Brain pericyte (primary cell): ENCODE measurements around the gene MAPK8IP3.

Experiments
- DNase-seq: peaks from one replicate; pipeline ENCODE4 v3.0.0-alpha.2; 2012; ENCODE audit warnings: low read depth, low spot score

Gene MAPK8IP3

DNA sequence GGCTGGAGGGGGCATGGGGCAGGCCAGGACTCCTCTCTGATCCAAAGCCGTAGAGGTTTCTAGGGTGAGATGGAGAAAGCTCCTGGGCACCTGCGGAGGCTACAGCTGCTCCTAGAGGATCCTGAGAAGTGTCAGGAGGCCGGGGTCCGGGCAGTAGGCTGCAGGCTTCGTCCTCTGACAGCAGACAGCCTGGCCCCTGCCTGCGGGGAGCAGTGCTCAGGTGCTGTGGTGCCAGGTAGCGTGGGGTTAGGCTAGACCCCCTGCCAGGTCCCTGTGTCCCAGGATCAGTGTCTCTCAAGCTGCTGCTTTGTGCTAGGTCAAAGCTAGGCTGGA lies 68.4 kb downstream of the MAPK8IP3 start:
- DNase-seq = no peak

DNA sequence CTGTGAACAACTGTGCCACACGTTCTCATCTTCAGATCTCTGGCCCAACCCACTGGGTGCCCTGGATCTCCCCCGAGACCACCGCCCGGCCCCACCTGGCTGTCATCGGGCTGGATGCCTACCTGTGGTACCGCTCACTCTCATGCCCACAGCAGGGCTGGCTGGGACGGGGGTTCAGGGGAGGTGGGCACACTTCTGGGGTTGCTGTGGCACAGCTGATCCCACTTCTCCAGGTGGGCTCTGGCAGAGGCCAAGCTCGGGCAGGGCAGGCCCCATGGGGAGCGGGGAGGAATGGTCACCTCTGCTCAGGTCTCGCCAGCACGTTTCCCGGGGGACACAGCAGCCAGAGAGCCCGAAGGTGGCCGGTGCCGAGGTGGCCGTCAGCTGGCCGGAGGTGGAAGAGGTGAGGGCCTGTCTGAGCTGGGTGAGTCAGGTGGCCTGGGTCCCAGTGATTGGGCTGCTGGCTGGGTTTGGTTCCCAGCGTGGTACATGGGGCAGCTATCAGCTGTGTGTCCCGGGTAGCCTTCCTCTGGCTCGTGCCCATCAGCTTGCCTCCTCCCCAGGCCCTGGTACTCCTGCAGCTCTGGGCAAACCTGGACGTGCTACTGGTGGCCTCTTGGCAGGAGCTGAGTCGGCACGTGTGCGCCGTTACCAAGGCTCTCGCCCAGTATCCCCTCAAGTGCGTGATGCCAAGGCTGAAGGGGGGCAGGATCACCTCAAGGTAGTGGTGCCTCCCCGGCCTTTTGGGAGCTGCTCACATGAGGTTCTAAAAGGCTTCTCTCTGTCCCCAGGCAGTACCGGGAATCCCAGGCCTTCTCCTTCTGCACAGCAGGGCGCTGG lies 69.2 kb downstream of the MAPK8IP3 start:
- no peak for DNase-seq

DNA sequence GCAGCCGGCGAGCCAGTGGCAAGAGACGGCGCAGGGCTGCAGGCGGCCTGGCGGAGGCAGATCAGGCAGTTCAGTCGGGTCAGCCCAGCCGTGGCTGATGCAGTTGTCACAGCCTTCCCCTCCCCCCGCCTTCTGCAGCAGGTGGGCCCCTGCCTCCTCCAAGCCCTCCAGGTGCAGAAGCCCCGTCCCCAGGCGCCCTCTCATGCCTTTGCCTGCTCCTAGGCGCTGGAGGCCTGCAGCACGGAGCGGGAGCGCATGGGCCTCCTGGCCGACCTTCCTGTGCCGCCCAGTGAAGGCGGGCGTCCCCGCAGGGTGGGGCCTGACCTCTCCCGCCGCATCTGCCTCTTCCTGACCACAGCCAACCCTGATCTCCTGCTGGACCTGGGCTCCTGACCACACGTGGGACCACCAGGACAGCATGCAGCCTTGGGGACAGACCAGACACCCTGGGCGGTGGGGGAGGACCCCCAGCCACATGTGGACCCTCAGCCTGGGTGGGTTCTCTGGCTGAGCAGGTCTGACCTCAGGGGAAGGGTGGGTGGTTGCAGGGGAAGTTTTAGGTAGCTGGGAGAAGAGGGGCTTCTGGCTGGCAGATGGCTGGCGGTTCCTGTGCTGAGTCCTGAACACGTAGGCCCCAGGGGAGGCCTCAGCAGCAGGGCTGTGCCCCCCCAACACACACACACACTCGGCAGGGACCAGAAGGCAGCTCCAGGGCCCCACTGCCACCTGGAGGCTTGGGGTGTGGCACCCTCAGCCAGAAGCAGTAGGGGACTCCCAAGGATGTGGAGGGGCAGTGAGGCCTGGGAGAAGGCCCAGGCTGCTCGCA lies 70.1 kb downstream of the MAPK8IP3 start:
- DNase-seq = no peak

DNA sequence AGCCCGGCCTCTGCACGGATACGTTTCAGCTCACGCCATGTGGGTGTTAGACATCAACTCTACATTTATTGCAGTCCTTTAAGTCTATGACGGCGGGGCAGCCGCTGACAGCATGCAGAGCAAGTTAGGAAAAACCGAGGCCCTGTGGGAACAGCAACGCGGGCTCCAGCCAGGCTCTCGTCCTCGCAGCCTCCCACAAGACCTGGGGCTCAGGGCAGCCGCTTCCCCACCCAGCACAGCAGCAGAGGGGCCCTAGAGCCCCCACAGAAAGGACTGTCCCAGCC lies 70.6 kb downstream of the MAPK8IP3 start:
- no peak for DNase-seq

DNA sequence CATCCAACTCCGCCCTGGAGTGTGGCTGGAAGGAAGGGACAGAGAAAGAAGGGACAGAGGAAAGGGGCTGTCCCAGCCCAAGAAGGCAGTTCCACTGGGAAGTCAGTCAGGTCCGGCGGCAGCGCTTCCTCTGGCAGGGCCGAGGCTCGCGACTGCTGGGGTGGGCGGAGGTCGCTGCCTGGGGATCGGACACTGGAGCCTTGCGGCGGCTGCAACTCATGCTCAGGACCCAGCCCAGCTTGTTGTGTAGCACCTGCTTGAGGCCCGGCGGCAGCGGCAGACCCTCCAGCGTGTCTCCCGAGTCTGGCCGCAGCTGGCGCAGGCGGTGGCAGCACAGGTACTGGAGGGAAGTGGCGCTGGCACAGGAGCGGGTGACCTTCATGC lies 71.0 kb downstream of the MAPK8IP3 start:
- DNase-seq = no peak

DNA sequence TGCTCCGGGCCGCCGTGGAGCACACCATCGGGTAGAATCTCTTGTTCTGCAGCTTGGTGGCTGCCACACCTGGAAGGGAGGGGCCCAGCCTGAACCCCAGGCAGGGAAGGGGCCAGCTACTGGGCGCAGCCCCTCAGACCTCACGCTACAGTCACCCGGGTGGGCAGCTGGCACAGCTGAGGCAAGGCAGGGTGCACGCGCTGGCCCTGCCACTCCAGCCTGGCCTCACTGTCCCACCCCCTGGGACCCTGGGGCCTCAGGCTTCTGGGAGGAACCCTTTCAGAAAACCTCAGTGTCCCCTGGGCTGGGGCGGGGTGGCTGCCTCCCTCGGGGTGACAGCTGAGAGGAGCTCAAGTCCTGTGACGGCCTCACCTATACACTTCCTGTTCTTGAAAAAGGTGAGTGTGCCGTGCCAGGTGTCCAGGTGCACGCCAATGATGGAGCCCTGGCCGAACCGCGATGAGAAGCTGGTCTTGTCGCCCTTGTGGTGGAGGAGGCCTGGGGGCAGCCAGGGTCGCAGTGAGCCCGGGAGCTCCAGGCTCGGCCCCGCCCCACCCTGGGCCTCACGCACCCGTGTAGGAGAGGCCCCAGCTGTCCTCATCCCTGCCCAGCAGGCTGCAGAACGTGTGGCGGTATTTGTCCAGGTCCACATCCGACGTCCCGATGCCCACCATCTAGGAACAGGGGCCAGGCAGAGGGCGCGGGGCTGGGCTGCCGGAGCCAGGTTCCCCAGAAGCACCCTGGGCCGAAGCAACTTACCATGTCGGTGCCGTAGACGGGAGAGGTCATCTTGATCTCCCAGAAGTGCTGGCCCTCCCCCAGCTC lies 71.6 kb downstream of the MAPK8IP3 start:
- no peak for DNase-seq

DNA sequence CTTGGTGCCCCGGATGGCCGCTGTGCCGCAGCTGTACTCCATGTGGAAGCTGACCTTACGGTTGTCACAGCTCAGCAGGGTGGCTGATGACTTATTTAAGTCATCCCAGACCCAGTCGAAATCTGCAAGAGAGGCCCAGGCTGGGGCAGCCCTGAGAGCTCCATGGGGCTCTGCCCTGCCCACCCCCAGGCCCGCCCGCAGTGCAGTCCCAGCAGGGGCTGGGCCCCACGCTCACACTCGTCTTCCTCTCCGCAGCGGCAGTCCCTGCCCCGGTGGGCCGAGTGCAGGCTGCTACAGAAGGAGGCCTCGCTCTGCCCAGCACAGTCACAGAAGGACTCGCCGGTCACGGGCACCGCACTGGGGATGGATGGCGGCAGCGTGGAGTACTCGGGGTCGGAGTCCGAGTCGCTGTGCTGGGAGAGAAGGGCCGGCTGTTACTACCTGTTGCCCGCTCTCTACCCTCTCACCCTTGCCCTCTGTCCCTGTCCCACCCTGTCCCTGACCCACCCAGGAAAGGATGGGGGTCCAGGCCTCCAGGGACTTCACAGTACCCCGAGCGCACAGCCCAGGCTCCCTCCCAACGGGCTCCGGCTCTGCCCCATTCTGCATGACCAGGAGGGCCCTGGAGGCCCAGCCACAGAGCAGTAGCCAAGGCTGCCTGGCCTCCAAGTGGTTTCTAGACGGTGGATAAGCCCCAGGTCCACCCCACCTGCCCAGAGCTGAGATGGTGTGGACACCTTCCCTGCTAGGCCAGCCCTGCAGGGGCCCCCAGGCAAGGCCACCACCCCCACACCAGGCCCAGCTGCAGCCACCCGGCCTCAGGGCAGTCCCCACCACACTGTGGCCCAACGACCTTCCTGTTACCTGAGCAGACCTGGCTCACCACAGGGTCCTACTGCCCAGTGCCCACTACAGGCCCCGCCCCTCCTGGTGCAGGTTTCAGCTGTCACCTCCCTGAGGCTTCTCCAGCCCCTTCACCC lies 72.5 kb downstream of the MAPK8IP3 start:
- peak; percentile 78 for DNase-seq

DNA sequence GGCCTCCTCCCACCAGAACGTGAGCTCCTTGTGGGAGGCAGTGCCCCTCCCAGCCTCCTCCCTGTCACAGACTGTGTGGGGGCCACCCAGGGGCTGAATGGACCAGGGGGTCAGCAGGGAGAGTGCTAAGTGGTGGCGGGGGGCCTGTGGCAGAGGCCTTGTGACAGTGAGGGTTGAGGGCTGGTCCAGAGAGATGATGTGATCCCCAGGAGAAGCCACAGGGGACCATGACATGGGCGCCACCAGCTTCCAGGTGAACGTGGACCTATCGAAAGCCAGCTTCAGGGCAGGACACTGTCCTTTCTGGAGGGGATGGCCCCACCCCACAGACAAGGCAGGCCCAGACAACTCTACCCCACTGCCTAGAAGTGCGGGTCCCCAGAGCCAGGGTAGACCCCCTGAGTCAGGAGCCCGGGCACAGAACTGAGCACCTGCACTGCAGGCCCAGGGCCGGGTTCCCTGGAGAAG lies 73.3 kb downstream of the MAPK8IP3 start:
- DNase-seq = no peak

DNA sequence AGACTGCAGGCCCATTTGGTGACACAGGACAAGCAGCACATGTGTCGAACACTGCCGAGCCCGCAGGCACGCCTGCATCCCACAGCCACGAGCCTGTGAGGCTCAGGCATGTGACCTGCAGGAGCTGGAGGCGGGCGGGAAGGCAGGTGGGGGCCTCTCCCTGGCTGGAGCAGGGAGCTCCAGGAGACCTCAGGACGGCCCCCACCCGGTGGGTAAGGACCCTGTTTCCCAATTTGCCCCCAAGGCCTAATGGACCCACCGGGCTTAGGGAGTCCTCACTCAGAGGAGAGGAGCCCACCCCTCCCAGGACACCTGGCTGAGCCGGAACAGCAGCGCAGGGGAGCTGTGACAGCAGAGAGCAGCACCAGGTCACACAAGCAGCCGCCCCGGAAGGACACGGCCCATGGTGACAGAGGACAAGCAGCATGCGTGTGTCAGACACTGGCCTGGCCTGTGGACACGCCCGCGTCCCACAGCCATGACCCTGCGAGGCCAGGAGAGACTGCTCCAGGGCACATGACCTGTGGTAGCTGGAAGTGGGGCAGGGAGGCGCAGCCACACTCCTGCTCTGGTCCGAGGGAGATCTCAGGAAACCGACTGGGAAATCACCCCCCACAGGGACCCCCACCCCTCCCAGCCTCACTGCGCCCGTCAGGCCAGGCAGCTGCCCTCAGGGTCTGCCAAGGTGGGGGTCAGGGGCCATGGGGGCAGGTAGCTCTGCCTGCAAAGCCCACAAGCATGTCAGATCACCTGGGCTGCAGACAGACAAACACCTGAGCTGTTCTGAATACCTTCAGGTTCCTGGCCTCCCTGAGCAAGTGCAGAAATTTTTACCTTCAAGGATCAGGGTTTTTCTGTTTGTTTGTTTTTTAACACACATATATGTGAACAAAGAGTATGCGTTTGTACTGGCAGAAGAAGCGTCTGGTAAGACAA lies 74.0 kb downstream of the MAPK8IP3 start:
- no peak for DNase-seq

DNA sequence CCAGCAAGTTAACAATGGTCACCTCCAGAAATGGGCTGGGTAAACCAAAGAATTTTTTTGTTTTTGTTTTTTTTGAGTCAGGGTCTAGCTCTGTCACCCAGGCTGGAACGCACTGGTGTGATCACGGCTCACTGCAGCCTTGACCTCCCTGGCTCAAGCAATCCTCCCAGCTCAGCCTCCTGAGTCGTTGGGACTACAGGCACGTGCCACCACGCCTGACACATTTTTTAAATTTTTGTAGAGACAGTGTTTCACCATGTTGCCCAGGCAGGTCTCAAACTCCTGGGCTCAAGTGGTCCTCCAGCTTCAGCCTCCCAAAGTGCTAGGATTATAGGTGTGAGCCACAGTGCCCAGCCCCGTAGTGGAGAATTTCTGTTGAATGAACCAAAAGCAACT lies 74.7 kb downstream of the MAPK8IP3 start:
- no peak for DNase-seq

DNA sequence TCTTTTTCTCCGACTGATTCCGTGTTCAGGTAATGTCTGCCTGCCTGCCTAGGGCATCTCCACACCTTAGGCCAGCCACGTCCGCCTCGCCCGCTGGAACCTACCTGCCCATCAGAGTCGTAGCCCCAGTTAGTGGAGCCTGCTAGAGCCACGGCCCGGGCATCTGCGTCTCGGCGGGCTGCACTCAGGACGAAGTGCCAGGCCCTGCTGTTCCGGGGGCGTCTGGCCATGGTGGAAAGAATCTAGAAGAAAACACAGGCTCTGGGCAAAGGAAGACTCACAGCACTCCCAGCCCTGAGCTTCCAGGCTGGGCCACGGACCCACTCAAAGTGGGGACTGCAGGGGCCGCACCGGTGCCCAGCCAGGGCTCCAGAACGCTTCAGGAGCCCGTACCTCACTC lies 75.3 kb downstream of the MAPK8IP3 start:
- no peak for DNase-seq

DNA sequence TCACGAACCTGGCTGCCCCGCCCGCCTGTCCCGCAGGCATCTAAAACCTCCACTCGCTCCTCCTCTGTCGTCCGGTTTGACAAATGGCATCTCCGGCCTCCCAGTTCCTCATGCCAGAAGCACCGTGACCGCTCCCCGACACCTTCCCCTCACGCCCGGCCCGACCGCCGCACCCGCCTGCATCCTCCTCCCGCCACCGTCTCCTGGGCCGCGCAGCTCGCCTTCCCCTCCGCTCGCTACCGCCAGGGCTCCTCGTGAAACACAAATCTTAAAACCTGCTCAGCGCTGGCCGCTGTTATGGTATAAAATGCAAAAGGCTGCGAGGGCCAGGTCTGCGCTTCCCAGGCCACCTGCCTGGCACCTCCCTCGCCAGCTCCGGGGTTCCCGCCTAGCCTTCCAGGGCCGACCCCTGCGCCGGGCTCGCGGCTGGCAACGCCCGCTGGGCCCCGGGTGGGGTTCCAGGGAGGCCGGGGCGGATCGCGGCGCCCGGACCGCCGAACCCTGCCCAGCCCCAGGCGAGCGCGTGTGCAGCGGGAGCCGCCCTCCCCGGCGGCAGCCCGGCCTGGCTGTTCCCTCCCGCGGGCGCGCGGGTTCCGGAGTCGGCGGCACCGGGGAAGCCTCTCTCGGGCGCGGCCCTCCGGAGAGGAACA lies 75.9 kb downstream of the MAPK8IP3 start:
- DNase-seq = no peak

DNA sequence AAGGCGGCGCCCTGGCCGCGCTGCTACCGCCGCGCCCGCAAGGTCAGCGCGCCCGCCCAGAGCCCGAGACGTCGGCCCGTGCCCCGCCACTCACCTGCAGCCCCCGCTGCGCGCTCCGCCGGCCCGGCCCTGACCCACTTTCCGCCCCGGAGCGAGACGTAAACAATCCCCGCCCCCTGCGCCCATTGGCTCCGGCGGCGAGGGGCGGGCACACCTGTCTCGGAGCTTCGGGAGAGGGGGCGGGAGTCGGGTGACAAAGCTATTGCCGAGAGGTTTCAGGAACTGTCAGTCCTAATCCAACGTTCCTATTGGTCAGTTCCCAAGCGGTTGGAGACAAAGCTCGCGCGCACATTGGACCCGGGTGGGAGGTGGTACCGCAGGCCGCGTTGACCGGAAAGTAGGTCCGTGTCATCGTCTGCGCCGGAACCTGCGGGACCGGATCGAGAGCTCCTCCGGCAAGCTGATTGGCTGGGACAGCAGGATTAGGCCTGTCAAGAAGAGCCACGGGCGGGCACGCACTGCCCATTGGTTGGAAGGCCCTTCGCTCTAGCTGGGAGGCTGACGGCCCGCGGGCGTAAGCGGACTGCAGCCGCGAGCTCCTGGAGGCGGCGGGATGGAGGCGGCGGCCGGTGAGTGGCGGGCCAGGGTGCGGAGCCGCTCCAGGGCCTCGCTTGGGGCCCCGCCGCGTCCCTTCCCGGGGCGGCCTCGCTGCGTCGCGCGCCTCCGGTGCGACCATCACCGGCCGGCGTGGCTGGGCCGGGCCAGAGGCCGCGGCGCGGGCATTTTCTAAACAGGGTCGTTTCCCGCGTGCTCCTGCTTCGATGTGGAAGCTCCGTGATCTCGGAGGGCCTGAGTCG lies 76.6 kb downstream of the MAPK8IP3 start, which contains the start of the genes NUBP2 and SPSB3:
Gene NUBP2, plus strand, starts transcription at position 553 of the 857 bp plus-strand sequence. Its CDS starts 61 bp downstream, at position 614.
Gene SPSB3, minus strand, starts transcription at position 164 of the 857 bp plus-strand sequence. CDS start 1,088 bp downstream, outside the sequence.
- DNase-seq = peak; percentile 100

DNA sequence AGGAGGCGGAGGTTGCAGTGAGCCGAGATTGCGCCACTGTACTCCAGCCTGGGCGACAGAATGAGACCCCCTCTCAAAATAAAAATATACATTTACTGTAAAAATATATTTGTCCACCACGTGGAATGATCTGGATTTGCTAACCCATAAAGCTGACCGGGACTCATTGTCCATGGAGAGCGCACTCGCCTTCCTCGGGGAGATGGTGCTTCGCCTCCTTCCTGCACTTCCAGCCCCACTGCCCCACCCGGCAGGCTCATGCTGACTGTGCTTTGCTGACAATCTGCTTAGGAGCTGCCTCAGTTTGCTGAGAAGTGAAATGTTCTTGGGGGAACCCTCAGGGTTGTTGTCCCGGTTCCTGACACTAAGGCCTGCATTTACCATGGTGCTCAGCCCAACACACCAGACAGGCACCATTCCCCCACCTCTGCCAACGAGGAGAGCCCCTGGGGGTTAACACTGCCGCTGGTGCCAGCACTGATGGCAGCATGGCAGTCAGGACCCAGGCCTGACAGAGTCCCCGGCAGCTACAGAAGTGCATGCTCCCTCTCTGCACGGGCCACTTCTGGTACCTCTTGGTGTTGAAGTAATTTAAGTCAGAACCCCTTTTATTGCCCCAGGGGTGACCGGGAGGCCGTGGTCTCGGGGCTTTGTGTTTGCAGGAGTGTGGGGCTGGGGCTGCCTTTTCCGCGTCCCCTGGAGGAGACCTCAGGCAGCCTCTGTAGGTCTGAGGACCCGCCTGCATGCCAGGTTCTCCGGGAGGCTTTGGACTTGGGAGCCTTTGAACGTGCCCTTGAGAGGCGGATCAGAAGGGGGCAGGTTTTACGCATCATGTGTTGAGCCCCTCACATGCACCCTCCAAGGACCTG lies 79.2 kb downstream of the MAPK8IP3 start:
- DNase-seq = no peak

DNA sequence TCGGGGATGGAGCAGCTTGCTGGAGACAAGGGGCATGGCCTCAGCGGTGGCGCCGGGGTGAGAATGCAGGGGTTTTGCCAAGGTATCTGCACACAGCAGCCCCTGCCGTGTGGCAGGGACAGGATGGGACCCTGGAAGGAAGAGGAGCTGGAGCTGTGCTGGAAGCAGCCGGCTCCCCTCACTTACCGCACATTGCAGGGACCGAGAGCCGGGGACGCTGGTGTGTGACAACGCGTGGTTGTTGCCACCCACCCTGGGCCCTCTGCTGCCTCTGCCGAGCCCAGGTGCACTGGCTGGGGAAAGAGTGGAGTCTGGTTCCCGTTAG lies 79.8 kb downstream of the MAPK8IP3 start:
- no peak for DNase-seq

DNA sequence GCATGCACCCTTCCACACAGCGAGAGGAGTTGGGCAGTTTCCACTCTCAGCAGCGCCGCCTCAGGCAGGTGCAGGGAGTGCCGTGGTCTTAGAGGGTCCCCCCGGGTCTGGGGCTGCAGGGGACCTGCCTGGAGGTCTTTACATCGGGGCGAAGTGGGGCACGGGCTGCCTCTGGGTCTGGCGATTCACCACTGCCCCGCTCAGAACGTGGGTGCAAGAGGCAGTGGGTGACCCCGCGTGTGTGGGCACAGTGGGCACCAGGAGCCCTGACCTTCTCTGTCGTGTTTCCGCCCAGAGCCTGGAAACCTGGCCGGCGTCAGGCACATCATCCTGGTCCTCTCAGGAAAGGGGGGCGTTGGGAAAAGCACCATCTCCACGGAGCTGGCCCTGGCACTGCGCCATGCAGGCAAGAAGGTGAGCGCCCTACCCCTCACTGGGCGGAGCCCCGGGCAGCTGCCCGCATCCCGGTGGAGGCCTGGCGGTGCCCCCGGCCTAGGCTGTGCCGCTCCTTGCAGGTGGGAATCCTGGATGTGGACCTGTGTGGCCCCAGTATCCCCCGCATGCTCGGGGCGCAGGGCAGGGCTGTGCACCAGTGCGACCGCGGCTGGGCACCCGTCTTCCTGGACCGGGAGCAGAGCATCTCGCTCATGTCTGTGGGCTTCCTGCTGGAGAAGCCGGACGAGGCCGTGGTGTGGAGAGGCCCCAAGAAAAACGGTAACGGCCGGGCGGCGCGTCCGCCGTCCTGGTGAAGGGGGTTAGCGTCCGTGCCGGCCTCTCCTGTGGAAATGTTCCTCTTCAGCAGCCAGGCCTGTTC lies 80.5 kb downstream of the MAPK8IP3 start:
- DNase-seq = no peak

DNA sequence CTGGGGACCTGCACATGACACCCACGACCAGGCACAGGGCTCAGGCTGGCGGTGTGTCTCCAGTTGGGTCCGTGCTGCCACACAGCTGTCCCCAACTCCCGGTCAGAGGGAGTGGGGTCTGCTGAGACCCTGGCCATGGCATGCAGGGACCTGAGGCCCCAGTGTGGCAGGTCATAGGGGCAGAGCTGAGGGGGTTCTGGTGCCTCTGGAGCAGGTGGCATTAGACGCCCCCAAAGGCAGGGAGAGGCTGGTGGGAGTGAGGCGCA lies 81.0 kb downstream of the MAPK8IP3 start:
- no peak for DNase-seq
